KMS-11 (cell line): ENCODE results near the gene OGFOD1.
"Not testable (repeated sequence)": the region's sequence is repeated elsewhere in the genome, so short reads cannot be mapped to it uniquely, and the experiment has no call there.

Source experiments
- H2AFZ ChIP-seq: fragments of 200-600 bp; sonication (generic); 2 replicates; pipeline ENCODE4 v1.6.1; 2016; ENCODE audit warnings: antibody characterized with exemption, mixed run types, low read depth
- H3K27ac ChIP-seq: fragments of 200-600 bp; sonication (generic); 2 replicates; pipeline ENCODE4 v1.6.1; 2016; ENCODE audit warnings: mild to moderate bottlenecking, mixed run types
- H3K27me3 ChIP-seq: fragments of 200-600 bp; sonication (generic); 2 replicates; pipeline ENCODE4 v1.6.1; 2017; ENCODE audit warnings: mild to moderate bottlenecking, low read depth, mixed run types, moderate library complexity; ENCODE audit not compliant: insufficient read depth
- H3K36me3 ChIP-seq: fragments of 200-600 bp; sonication (generic); 2 replicates; pipeline ENCODE4 v1.6.1; 2017; ENCODE audit warnings: mild to moderate bottlenecking, mixed run types; ENCODE audit not compliant: insufficient read depth
- H3K4me1 ChIP-seq: fragments of 200-600 bp; sonication (generic); 2 replicates; pipeline ENCODE4 v1.6.1; 2016; ENCODE audit warnings: mild to moderate bottlenecking, low read depth, mixed run types; ENCODE audit not compliant: poor library complexity, severe bottlenecking
- H3K4me2 ChIP-seq: fragments of 200-600 bp; sonication (generic); 2 replicates; pipeline ENCODE4 v1.7.0; 2016; ENCODE audit warnings: mild to moderate bottlenecking, mixed run types
- H3K4me3 ChIP-seq: fragments of 200-600 bp; sonication (generic); IDR thresholded peaks from 2 replicates; pipeline ENCODE4 v1.6.1; 2017; ENCODE audit warnings: low read depth, low read length, mixed read lengths; ENCODE audit not compliant: insufficient read depth
- H3K79me2 ChIP-seq: fragments of 200-600 bp; sonication (generic); 2 replicates; pipeline ENCODE4 v1.6.1; 2016; ENCODE audit warnings: low read depth, mixed run types; ENCODE audit not compliant: insufficient read depth
- H3K9ac ChIP-seq: fragments of 200-600 bp; sonication (generic); 2 replicates; pipeline ENCODE4 v1.6.1; 2016; ENCODE audit warnings: mild to moderate bottlenecking, mixed run types
- H4K20me1 ChIP-seq: fragments of 200-600 bp; sonication (generic); 2 replicates; pipeline ENCODE4 v1.6.1; 2016; ENCODE audit warnings: mild to moderate bottlenecking, mixed run types; ENCODE audit not compliant: insufficient read depth
- CTCF ChIP-seq: fragments of 200-600 bp; sonication (generic); conservative IDR thresholded peaks from 2 replicates; pipeline ENCODE4 v1.6.1; 2017; ENCODE audit warnings: low read depth, mild to moderate bottlenecking, antibody characterized with exemption, low read length, moderate library complexity, mixed read lengths

The OGFOD1 gene

GRCh38 chr16:56488035-56488434 lies 36.7 kb downstream of the OGFOD1 start:
- peaks cover 4% of the 10 kb centered on the region for H3K4me1 ChIP-seq
- H3K4me3 ChIP-seq, result no peak overlapping the region
- H3K79me2 ChIP-seq, result no peaks in the 10 kb centered on the region
- H3K9ac ChIP-seq, result no peak overlapping the region
- no peaks in the 10 kb centered on the region for H4K20me1 ChIP-seq
- no peaks in the 10 kb centered on the region for H3K27me3 ChIP-seq
- no peak overlapping the region for H2AFZ ChIP-seq
- no peak overlapping the region for H3K27ac ChIP-seq
- no peak overlapping the region for H3K4me2 ChIP-seq
- TF ChIP-seq CTCF, result no peak
- H3K36me3 ChIP-seq, result no peaks in the 10 kb centered on the region

- H3K79me2 ChIP-seq, H3K27me3 ChIP-seq, H4K20me1 ChIP-seq, H3K36me3 ChIP-seq, H2AFZ ChIP-seq, H3K4me1 ChIP-seq, H3K9ac ChIP-seq, H3K27ac ChIP-seq, H3K4me3 ChIP-seq, H3K4me2 ChIP-seq: not testable (repeated sequence)
Measured at GRCh38 chr16:56488868-56489267, 37.5 kb downstream of the OGFOD1 start.

GRCh38 chr16:56491657-56492261 lies 40.4 kb downstream of the OGFOD1 start:
- Histone ChIP-seq H4K20me1 (no peaks in the 10 kb centered on the region), H3K4me3 (no peak overlapping the region), H3K79me2 (no peaks in the 10 kb centered on the region), H3K4me2 (no peak overlapping the region), H3K27ac (no peak overlapping the region), H3K36me3 (no peaks in the 10 kb centered on the region), H2AFZ (no peak overlapping the region), H3K9ac (no peak overlapping the region), H3K4me1 (peaks cover 4% of the 10 kb centered on the region), H3K27me3 (no peaks in the 10 kb centered on the region)
- TF ChIP-seq CTCF, result no peak

GRCh38 chr16:56493126-56493525 lies 41.8 kb downstream of the OGFOD1 start:
- Histone ChIP-seq H3K79me2 (no peaks in the 10 kb centered on the region), H3K36me3 (no peaks in the 10 kb centered on the region), H3K4me2 (no peak overlapping the region), H2AFZ (no peak overlapping the region), H4K20me1 (no peaks in the 10 kb centered on the region), H3K4me1 (peaks cover 4% of the 10 kb centered on the region), H3K27me3 (no peaks in the 10 kb centered on the region), H3K4me3 (no peak overlapping the region), H3K27ac (no peak overlapping the region), H3K9ac (no peak overlapping the region)
- no peak for TF ChIP-seq CTCF

GRCh38 chr16:56493815-56494214 lies 42.5 kb downstream of the OGFOD1 start:
- no peak overlapping the region for H2AFZ ChIP-seq
- H3K27ac ChIP-seq, result no peak overlapping the region
- H3K4me3 ChIP-seq, result no peak overlapping the region
- no peaks in the 10 kb centered on the region for H3K79me2 ChIP-seq
- H3K4me1 ChIP-seq, result peaks cover 4% of the 10 kb centered on the region
- no peak overlapping the region for H3K9ac ChIP-seq
- TF ChIP-seq CTCF, result no peak
- H3K27me3 ChIP-seq, result no peaks in the 10 kb centered on the region
- H3K4me2 ChIP-seq, result no peak overlapping the region
- H3K36me3 ChIP-seq, result no peaks in the 10 kb centered on the region
- no peaks in the 10 kb centered on the region for H4K20me1 ChIP-seq
